SK-N-SH treated with all-trans-retinoic acid at 6 μM for 48 hours (cell line): ENCODE measurements around the gene ATP6AP1.
A peak's percentile ranks its signal among the peaks of the same experiment; 100 is the strongest.
"Not testable (repeated sequence)": the region's sequence is repeated elsewhere in the genome, so short reads cannot be mapped to it uniquely, and the experiment has no call there.

Experiments used
- ATAC-seq: fragments of 200-7000 bp; cut with Tn5 transposase; 3 replicates; pipeline ENCODE4 v1.9.1; 2020; ENCODE audit warnings: mild to moderate bottlenecking, moderate library complexity
- ARNTL ChIP-seq: fragments of 450-650 bp; formaldehyde crosslinking; IDR thresholded peaks from 2 replicates; pipeline ENCODE4 v1.5.0; 2020; ENCODE audit warnings: low read depth, mild to moderate bottlenecking, moderate library complexity, borderline replicate concordance
- BACH2 ChIP-seq: fragments of 250-450 bp; sonication (Bioruptor Pico); IDR thresholded peaks from 2 replicates; pipeline ENCODE4 v1.9.0; 2021; ENCODE audit warnings: mild to moderate bottlenecking, borderline replicate concordance
- CREB5 ChIP-seq: fragments of 250-450 bp; sonication (Bioruptor Pico); IDR thresholded peaks from 2 replicates; pipeline ENCODE4 v1.5.1; 2020; ENCODE audit warnings: low read depth, mild to moderate bottlenecking, moderate library complexity
- CSDC2 ChIP-seq: fragments of 250-450 bp; sonication (Bioruptor Pico); IDR thresholded peaks from 2 replicates; pipeline ENCODE4 v1.5.0; 2020; ENCODE audit warnings: mild to moderate bottlenecking, moderate library complexity
- ESRRG ChIP-seq: fragments of 250-450 bp; sonication (Bioruptor Pico); IDR thresholded peaks from 2 replicates; pipeline ENCODE4 v1.6.1; 2021; ENCODE audit warnings: mild to moderate bottlenecking
- ISL1 ChIP-seq: fragments of 250-450 bp; sonication (Bioruptor Pico); IDR thresholded peaks from 2 replicates; pipeline ENCODE4 v2.1.2; 2022; ENCODE audit warnings: mild to moderate bottlenecking, moderate library complexity
- POU6F1 ChIP-seq: fragments of 250-450 bp; sonication (Bioruptor Pico); IDR thresholded peaks from 2 replicates; pipeline ENCODE4 v1.8.0; 2021; ENCODE audit warnings: low read depth, mild to moderate bottlenecking, moderate library complexity, borderline replicate concordance
- SNAI2 ChIP-seq: fragments of 250-450 bp; sonication (Bioruptor Pico); IDR thresholded peaks from 2 replicates; pipeline ENCODE4 v1.5.0; 2020; ENCODE audit warnings: mild to moderate bottlenecking, moderate library complexity
- TCF4 ChIP-seq: fragments of 250-450 bp; sonication (Bioruptor Pico); IDR thresholded peaks from 2 replicates; pipeline ENCODE4 v1.8.0; 2021; ENCODE audit warnings: mild to moderate bottlenecking, moderate library complexity, borderline replicate concordance
- TOX ChIP-seq: fragments of 250-450 bp; sonication (Bioruptor Pico); IDR thresholded peaks from 2 replicates; pipeline ENCODE4 v1.8.0; 2021; ENCODE audit warnings: mild to moderate bottlenecking, moderate library complexity, borderline replicate concordance
- ZC3H10 ChIP-seq: fragments of 250-450 bp; sonication (Bioruptor Pico); IDR thresholded peaks from 2 replicates; pipeline ENCODE4 v1.5.1; 2021; ENCODE audit warnings: mild to moderate bottlenecking, moderate library complexity
- ZFP3 ChIP-seq: fragments of 250-450 bp; sonication (Bioruptor Pico); IDR thresholded peaks from 2 replicates; pipeline ENCODE4 v1.5.0; 2020; ENCODE audit warnings: mild to moderate bottlenecking, moderate library complexity
- ZFP30 ChIP-seq: fragments of 450-650 bp; formaldehyde crosslinking; IDR thresholded peaks from 2 replicates; pipeline ENCODE4 v1.5.0; 2022; ENCODE audit warnings: mild to moderate bottlenecking, moderate library complexity
- ZNF565 ChIP-seq: fragments of 450-650 bp; formaldehyde crosslinking; conservative IDR thresholded peaks from 2 replicates; pipeline ENCODE4 v1.5.0; 2020; ENCODE audit warnings: low read depth, mild to moderate bottlenecking, moderate library complexity
- ZNF70 ChIP-seq: fragments of 450-650 bp; formaldehyde crosslinking; IDR thresholded peaks from 2 replicates; pipeline ENCODE4 v1.5.0; 2020; ENCODE audit warnings: mild to moderate bottlenecking, moderate library complexity
- ZNF8 ChIP-seq: fragments of 450-650 bp; formaldehyde crosslinking; IDR thresholded peaks from 2 replicates; pipeline ENCODE4 v1.5.0; 2020; ENCODE audit warnings: mild to moderate bottlenecking, moderate library complexity
- TF ChIP-seq, protein P1 (sequence below): fragments of 250-450 bp; sonication (Bioruptor Pico); IDR thresholded peaks from 2 replicates; pipeline ENCODE4 v1.5.0; 2020; ENCODE audit warnings: mild to moderate bottlenecking, moderate library complexity
- TF ChIP-seq, protein P2 (sequence below): fragments of 250-450 bp; sonication (Bioruptor Pico); IDR thresholded peaks from 2 replicates; pipeline ENCODE4 v1.8.0; 2020; ENCODE audit warnings: mild to moderate bottlenecking, moderate library complexity, borderline replicate concordance

ATP6AP1 gene

GRCh38 chrX:154398668-154399526, 29.6 kb upstream of the ATP6AP1 start:
- peak; percentile 21 for ATAC-seq
- TF ChIP-seq ARNTL (no peak), ZFP3 (no peak), ZNF70 (CRISPR knock-in tag) (no peak), ZFP30 (CRISPR knock-in tag) (no peak), ESRRG (CRISPR knock-in tag) (no peak), TOX (CRISPR knock-in tag) (no peak)

DNA sequence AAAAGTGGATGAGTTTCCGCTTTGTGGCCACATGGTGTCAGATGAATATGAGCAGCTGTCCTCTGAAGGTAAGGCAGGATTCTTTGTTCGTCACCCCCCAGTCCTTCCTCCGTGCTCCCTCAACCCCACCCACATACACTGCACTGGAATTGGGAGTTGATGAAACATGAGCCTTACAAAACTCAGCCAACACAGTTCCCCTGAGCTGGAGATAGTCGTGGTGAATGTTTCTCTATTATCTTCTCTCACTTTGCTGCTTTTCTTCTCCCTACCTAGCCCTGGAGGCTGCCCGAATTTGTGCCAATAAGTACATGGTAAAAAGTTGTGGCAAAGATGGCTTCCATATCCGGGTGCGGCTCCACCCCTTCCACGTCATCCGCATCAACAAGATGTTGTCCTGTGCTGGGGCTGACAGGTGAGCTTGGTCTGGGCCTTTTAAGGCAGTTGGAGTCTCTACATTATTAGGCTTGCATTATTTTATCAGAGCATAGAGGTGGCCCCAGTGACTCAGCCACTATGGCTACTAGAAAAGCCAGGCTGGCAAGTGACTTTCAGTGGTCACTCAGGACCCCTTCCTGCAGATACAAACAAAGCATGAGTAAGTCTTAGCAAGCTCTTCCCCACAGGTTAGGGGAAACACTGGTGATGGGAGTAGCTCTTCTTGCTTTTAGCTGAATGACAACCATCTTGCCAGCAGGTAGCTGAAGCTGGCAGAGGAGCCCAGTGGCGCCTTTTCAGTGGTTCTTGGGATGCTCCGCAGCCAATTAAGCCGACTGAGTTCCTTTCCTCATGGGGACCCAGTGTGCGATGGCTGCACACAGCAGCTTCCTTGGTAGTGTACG, 28.7 kb upstream of the ATP6AP1 start:
- no peak for ATAC-seq
- TF ChIP-seq POU6F1 (no peak), BACH2 (CRISPR knock-in tag) (no peak), CSDC2 (CRISPR knock-in tag) (no peak), ZC3H10 (CRISPR knock-in tag) (no peak), SNAI2 (CRISPR knock-in tag) (no peak), ZNF8 (CRISPR knock-in tag) (no peak), ZNF565 (CRISPR knock-in tag) (no peak), ARNTL (no peak), ZFP30 (CRISPR knock-in tag) (no peak), CREB5 (CRISPR knock-in tag) (no peak), ZFP3 (no peak), ISL1 (CRISPR knock-in tag) (no peak), TCF4 (CRISPR knock-in tag) (no peak), ESRRG (CRISPR knock-in tag) (no peak)
- TF ChIP-seq, protein P1, sequence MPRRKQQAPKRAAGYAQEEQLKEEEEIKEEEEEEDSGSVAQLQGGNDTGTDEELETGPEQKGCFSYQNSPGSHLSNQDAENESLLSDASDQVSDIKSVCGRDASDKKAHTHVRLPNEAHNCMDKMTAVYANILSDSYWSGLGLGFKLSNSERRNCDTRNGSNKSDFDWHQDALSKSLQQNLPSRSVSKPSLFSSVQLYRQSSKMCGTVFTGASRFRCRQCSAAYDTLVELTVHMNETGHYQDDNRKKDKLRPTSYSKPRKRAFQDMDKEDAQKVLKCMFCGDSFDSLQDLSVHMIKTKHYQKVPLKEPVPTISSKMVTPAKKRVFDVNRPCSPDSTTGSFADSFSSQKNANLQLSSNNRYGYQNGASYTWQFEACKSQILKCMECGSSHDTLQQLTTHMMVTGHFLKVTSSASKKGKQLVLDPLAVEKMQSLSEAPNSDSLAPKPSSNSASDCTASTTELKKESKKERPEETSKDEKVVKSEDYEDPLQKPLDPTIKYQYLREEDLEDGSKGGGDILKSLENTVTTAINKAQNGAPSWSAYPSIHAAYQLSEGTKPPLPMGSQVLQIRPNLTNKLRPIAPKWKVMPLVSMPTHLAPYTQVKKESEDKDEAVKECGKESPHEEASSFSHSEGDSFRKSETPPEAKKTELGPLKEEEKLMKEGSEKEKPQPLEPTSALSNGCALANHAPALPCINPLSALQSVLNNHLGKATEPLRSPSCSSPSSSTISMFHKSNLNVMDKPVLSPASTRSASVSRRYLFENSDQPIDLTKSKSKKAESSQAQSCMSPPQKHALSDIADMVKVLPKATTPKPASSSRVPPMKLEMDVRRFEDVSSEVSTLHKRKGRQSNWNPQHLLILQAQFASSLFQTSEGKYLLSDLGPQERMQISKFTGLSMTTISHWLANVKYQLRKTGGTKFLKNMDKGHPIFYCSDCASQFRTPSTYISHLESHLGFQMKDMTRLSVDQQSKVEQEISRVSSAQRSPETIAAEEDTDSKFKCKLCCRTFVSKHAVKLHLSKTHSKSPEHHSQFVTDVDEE (CRISPR knock-in tag) = no peak
- TF ChIP-seq, protein P2, sequence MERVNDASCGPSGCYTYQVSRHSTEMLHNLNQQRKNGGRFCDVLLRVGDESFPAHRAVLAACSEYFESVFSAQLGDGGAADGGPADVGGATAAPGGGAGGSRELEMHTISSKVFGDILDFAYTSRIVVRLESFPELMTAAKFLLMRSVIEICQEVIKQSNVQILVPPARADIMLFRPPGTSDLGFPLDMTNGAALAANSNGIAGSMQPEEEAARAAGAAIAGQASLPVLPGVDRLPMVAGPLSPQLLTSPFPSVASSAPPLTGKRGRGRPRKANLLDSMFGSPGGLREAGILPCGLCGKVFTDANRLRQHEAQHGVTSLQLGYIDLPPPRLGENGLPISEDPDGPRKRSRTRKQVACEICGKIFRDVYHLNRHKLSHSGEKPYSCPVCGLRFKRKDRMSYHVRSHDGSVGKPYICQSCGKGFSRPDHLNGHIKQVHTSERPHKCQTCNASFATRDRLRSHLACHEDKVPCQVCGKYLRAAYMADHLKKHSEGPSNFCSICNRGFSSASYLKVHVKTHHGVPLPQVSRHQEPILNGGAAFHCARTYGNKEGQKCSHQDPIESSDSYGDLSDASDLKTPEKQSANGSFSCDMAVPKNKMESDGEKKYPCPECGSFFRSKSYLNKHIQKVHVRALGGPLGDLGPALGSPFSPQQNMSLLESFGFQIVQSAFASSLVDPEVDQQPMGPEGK (CRISPR knock-in tag) = no peak
- TF ChIP-seq, all 23 proteins: peak for 0

DNA sequence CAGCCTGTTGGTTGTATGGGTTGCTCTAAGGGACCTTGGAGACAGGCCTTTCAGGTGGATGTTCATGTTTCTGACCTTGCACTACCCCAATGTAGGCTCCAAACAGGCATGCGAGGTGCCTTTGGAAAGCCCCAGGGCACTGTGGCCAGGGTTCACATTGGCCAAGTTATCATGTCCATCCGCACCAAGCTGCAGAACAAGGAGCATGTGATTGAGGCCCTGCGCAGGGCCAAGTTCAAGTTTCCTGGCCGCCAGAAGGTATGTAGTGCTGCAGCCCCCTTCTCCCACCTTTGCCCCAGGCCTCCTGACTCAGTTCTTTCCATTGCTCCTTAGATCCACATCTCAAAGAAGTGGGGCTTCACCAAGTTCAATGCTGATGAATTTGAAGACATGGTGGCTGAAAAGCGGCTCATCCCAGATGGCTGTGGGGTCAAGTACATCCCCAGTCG, 28.1 kb upstream of the ATP6AP1 start:
- ATAC-seq = not testable (repeated sequence)
